Memory B cell (primary cell): ENCODE measurements around the gene DMAC2L.
"Not testable (repeated sequence)": the region's sequence is repeated elsewhere in the genome, so short reads cannot be mapped to it uniquely, and the experiment has no call there.

Experiments
- ATAC-seq: fragments of 150-1000 bp; cut with Tn5 transposase; 2 replicates; pipeline ENCODE4 v1.10.0; 2021; ENCODE audit warnings: low read depth, mild to moderate bottlenecking, moderate library complexity
- DNase-seq, 2 donors: peaks; one replicate each; pipeline ENCODE4 v3.0.0; 2022; ENCODE audit warnings: low spot score in 2 of 2
- H3K27ac Mint-ChIP-seq: one replicate; pipeline ENCODE4 v1.8.0; 2022; ENCODE audit warnings: mild to moderate bottlenecking, moderate library complexity, mixed read lengths
- H3K27me3 Mint-ChIP-seq: one replicate; pipeline ENCODE4 v1.8.0; 2022; ENCODE audit warnings: mixed read lengths
- H3K36me3 Mint-ChIP-seq: one replicate; pipeline ENCODE4 v1.8.0; 2022; ENCODE audit warnings: mild to moderate bottlenecking, mixed read lengths
- H3K4me1 Mint-ChIP-seq: one replicate; pipeline ENCODE4 v1.8.0; 2022; ENCODE audit warnings: mixed read lengths
- H3K4me3 Mint-ChIP-seq: one replicate; pipeline ENCODE4 v1.8.0; 2022; ENCODE audit warnings: mild to moderate bottlenecking, moderate library complexity, mixed read lengths
- H3K9me3 Mint-ChIP-seq: one replicate; pipeline ENCODE4 v1.8.0; 2022; ENCODE audit warnings: mixed read lengths

Gene DMAC2L

GRCh38 chr14:50354527-50354926 is 42.4 kb downstream of the DMAC2L start:
- Mint-ChIP-seq H3K27ac (no peak overlapping the region), H3K4me3 (no peak overlapping the region), H3K4me1 (peaks cover 3% of the 10 kb centered on the region), H3K9me3 (no peaks in the 10 kb centered on the region), H3K27me3 (no peaks in the 10 kb centered on the region), H3K36me3 (peaks cover 24% of the 10 kb centered on the region)
- DNase-seq, result no peak
- no peak for ATAC-seq

- DNase-seq, result no peak
- Mint-ChIP-seq H3K9me3 (no peaks in the 10 kb centered on the region), H3K36me3 (peaks cover 24% of the 10 kb centered on the region), H3K27ac (no peak overlapping the region), H3K4me1 (peaks cover 6% of the 10 kb centered on the region), H3K27me3 (no peaks in the 10 kb centered on the region), H3K4me3 (no peak overlapping the region)
- ATAC-seq, result no peak
Measured at GRCh38 chr14:50355692-50356091, 43.6 kb downstream of the DMAC2L start.

GRCh38 chr14:50356283-50356682 is 44.2 kb downstream of the DMAC2L start:
- H3K27me3 Mint-ChIP-seq, ATAC-seq, DNase-seq, H3K4me3 Mint-ChIP-seq, H3K27ac Mint-ChIP-seq, H3K4me1 Mint-ChIP-seq, H3K9me3 Mint-ChIP-seq: not testable (repeated sequence)
- H3K36me3 Mint-ChIP-seq, result peaks cover 24% of the 10 kb centered on the region

- Mint-ChIP-seq H3K4me3 (no peak overlapping the region), H3K27me3 (no peaks in the 10 kb centered on the region), H3K4me1 (peaks cover 2% of the 10 kb centered on the region), H3K27ac (no peak overlapping the region), H3K9me3 (no peaks in the 10 kb centered on the region), H3K36me3 (peaks cover 24% of the 10 kb centered on the region)
- no peak for DNase-seq
- ATAC-seq, result no peak
Measured at GRCh38 chr14:50357124-50357523, 45.0 kb downstream of the DMAC2L start.

GRCh38 chr14:50357753-50358395 is 45.8 kb downstream of the DMAC2L start:
- Mint-ChIP-seq H3K27ac (no peak overlapping the region), H3K27me3 (no peaks in the 10 kb centered on the region), H3K9me3 (no peaks in the 10 kb centered on the region), H3K4me3 (no peak overlapping the region), H3K4me1 (peaks cover 6% of the 10 kb centered on the region), H3K36me3 (peaks cover 24% of the 10 kb centered on the region)
- no peak for ATAC-seq
- DNase-seq, result no peak

GRCh38 chr14:50359631-50360030 is 47.5 kb downstream of the DMAC2L start:
- Mint-ChIP-seq H3K4me3 (no peak overlapping the region), H3K27me3 (no peaks in the 10 kb centered on the region), H3K9me3 (no peaks in the 10 kb centered on the region)

GRCh38 chr14:50360093-50360492 is 48.0 kb downstream of the DMAC2L start:
- H3K27ac Mint-ChIP-seq, result peak overlapping the region; percentile 60
- no peak for DNase-seq
- H3K27me3 Mint-ChIP-seq, result no peaks in the 10 kb centered on the region
- H3K9me3 Mint-ChIP-seq, result no peaks in the 10 kb centered on the region
- no peak overlapping the region for H3K4me3 Mint-ChIP-seq
- no peak for ATAC-seq
- H3K4me1 Mint-ChIP-seq, result peaks cover 19% of the 10 kb centered on the region
- H3K36me3 Mint-ChIP-seq, result peaks cover 22% of the 10 kb centered on the region

More at GRCh38 chr14:50359631-50360030, 47.5 kb downstream of the DMAC2L start:
- Mint-ChIP-seq H3K4me1 (peaks cover 16% of the 10 kb centered on the region), H3K27ac (peak overlapping the region; percentile 60), H3K36me3 (peaks cover 22% of the 10 kb centered on the region)
- no peak for DNase-seq
- ATAC-seq, result no peak

GRCh38 chr14:50360851-50361250 is 48.7 kb downstream of the DMAC2L start:
- H3K4me3 Mint-ChIP-seq, result no peak overlapping the region
- DNase-seq, result no peak
- H3K27ac Mint-ChIP-seq, result no peak overlapping the region
- no peak for ATAC-seq
- H3K9me3 Mint-ChIP-seq, result no peaks in the 10 kb centered on the region
- no peaks in the 10 kb centered on the region for H3K27me3 Mint-ChIP-seq
- peaks cover 22% of the 10 kb centered on the region for H3K36me3 Mint-ChIP-seq
- peaks cover 19% of the 10 kb centered on the region for H3K4me1 Mint-ChIP-seq

- DNase-seq, ATAC-seq, H3K4me3 Mint-ChIP-seq, H3K9me3 Mint-ChIP-seq, H3K27ac Mint-ChIP-seq, H3K27me3 Mint-ChIP-seq: not testable (repeated sequence)
- H3K36me3 Mint-ChIP-seq, result peaks cover 19% of the 10 kb centered on the region
- peaks cover 26% of the 10 kb centered on the region for H3K4me1 Mint-ChIP-seq
Measured at GRCh38 chr14:50361473-50362403, 49.6 kb downstream of the DMAC2L start.

- peak overlapping the region; percentile 90 for H3K27ac Mint-ChIP-seq
- H3K27me3 Mint-ChIP-seq, result no peaks in the 10 kb centered on the region
- H3K4me3 Mint-ChIP-seq, result peak overlapping the region; percentile 89
- peak in 1 of 2 donors; percentile 3 for DNase-seq
- peaks cover 32% of the 10 kb centered on the region for H3K4me1 Mint-ChIP-seq
- H3K9me3 Mint-ChIP-seq, result no peaks in the 10 kb centered on the region
- peak; percentile 53 for ATAC-seq
- H3K36me3 Mint-ChIP-seq, result peaks cover 7% of the 10 kb centered on the region
Measured at GRCh38 chr14:50362764-50363713, 50.9 kb downstream of the DMAC2L start.

- Mint-ChIP-seq H3K27ac (peak overlapping the region; percentile 90), H3K27me3 (no peaks in the 10 kb centered on the region), H3K9me3 (no peaks in the 10 kb centered on the region), H3K4me3 (peak overlapping the region; percentile 89), H3K36me3 (peaks cover 3% of the 10 kb centered on the region), H3K4me1 (peaks cover 32% of the 10 kb centered on the region)
- ATAC-seq (peak; percentile 97), DNase-seq (peak; percentile 35 to 65)
Measured at GRCh38 chr14:50363714-50364111, 51.6 kb downstream of the DMAC2L start.

GRCh38 chr14:50364792-50365191 is 52.7 kb downstream of the DMAC2L start:
- Mint-ChIP-seq H3K27me3 (no peaks in the 10 kb centered on the region), H3K4me3 (no peak overlapping the region), H3K4me1 (peaks cover 32% of the 10 kb centered on the region), H3K9me3 (no peaks in the 10 kb centered on the region), H3K27ac (no peak overlapping the region), H3K36me3 (no peaks in the 10 kb centered on the region)
- no peak for DNase-seq
- ATAC-seq, result no peak

- H3K9me3 Mint-ChIP-seq, H3K27me3 Mint-ChIP-seq, ATAC-seq, H3K4me3 Mint-ChIP-seq, H3K27ac Mint-ChIP-seq, H3K36me3 Mint-ChIP-seq, DNase-seq: not testable (repeated sequence)
- peaks cover 29% of the 10 kb centered on the region for H3K4me1 Mint-ChIP-seq
Measured at GRCh38 chr14:50365572-50365971, 53.4 kb downstream of the DMAC2L start.
